Astrocyte (in vitro differentiated cells and primary cell): ENCODE measurements around the gene RTTN. TPM values are rescaled to one million over a fixed set of nuclear protein-coding genes. Genes with fewer than 3 reads are reported as not detected.

Experiments
- DNase-seq: peaks from one replicate; pipeline ENCODE4 v3.0.0-alpha.2; 2010; ENCODE audit warnings: low read depth
- FAIRE-seq: peaks from 2 replicates; lab custom pipeline; 2011; peaks lifted over from hg19 to GRCh38; lab: Jason Lieb, UNC
- H2AFZ ChIP-seq: 2 replicates; pipeline ENCODE4 v1.6.0; 2012; ENCODE audit warnings: low read depth, low read length, inconsistent platforms
- H3K27ac ChIP-seq: 2 replicates; pipeline ENCODE4 v1.5.1; 2011; ENCODE audit warnings: low read depth, low read length, inconsistent platforms
- H3K27me3 ChIP-seq: 2 replicates; pipeline ENCODE4 v1.6.0; 2011; ENCODE audit warnings: low read length, inconsistent platforms; ENCODE audit not compliant: insufficient read depth
- H3K36me3 ChIP-seq: 2 replicates; pipeline ENCODE4 v1.5.1; 2011; ENCODE audit warnings: low read length, inconsistent platforms; ENCODE audit not compliant: insufficient read depth
- H3K4me1 ChIP-seq: 2 replicates; pipeline ENCODE4 v1.5.1; 2011; ENCODE audit warnings: low read length, inconsistent platforms; ENCODE audit not compliant: insufficient read depth
- H3K4me2 ChIP-seq: 2 replicates; pipeline ENCODE4 v1.6.0; 2012; ENCODE audit warnings: low read length, inconsistent platforms
- H3K4me3 ChIP-seq: 2 replicates; pipeline ENCODE4 v1.5.1; 2011; ENCODE audit warnings: low read depth, mild to moderate bottlenecking, low read length, inconsistent platforms; ENCODE audit not compliant: insufficient read depth
- H3K79me2 ChIP-seq: 2 replicates; pipeline ENCODE4 v1.6.0; 2012; ENCODE audit warnings: mild to moderate bottlenecking, low read length, inconsistent platforms; ENCODE audit not compliant: insufficient read depth
- H3K9ac ChIP-seq: 2 replicates; pipeline ENCODE4 v1.6.0; 2012; ENCODE audit warnings: mild to moderate bottlenecking, low read length, inconsistent platforms
- H3K9me3 ChIP-seq: 2 replicates; pipeline ENCODE4 v1.5.1; 2012; ENCODE audit warnings: low read depth, mild to moderate bottlenecking, low read length, inconsistent platforms; ENCODE audit not compliant: insufficient read depth
- H4K20me1 ChIP-seq: 2 replicates; pipeline ENCODE4 v1.6.0; 2012; ENCODE audit warnings: low read length, inconsistent platforms; ENCODE audit not compliant: insufficient read depth
- H3K27ac Mint-ChIP-seq: one replicate; pipeline ENCODE4 v1.8.0; 2021; ENCODE audit warnings: mild to moderate bottlenecking, mixed read lengths; ENCODE audit not compliant: unreplicated experiment
- H3K27me3 Mint-ChIP-seq: one replicate; pipeline ENCODE4 v1.8.0; 2021; ENCODE audit warnings: low read depth, mixed read lengths; ENCODE audit not compliant: unreplicated experiment
- H3K36me3 Mint-ChIP-seq: one replicate; pipeline ENCODE4 v1.8.0; 2021; ENCODE audit warnings: low read depth, mixed read lengths; ENCODE audit not compliant: unreplicated experiment
- H3K4me1 Mint-ChIP-seq: one replicate; pipeline ENCODE4 v1.8.0; 2021; ENCODE audit warnings: low read depth, mixed read lengths; ENCODE audit not compliant: unreplicated experiment
- H3K4me3 Mint-ChIP-seq: one replicate; pipeline ENCODE4 v1.8.0; 2021; ENCODE audit warnings: mild to moderate bottlenecking, moderate library complexity, mixed read lengths; ENCODE audit not compliant: unreplicated experiment
- H3K9me3 Mint-ChIP-seq: one replicate; pipeline ENCODE4 v1.8.0; 2021; ENCODE audit warnings: mild to moderate bottlenecking, mixed read lengths; ENCODE audit not compliant: unreplicated experiment
- CTCF ChIP-seq: IDR thresholded peaks from 2 replicates; pipeline ENCODE4 v1.5.1; 2011; ENCODE audit warnings: low read depth, mild to moderate bottlenecking, inconsistent platforms, low read length, moderate library complexity; ENCODE audit not compliant: insufficient read depth
- EZH2 ChIP-seq: IDR thresholded peaks from 2 replicates; pipeline ENCODE4 v1.6.1; 2012; ENCODE audit warnings: mild to moderate bottlenecking, low read length, inconsistent platforms; ENCODE audit not compliant: insufficient read depth
- total RNA-seq: library from RNA; stranded (reverse); gene quantifications from 2 replicates; pipeline ENCODE4 v1.2.1, GENCODE V29; 2021

The RTTN gene
- total RNA-seq, 1 donor from 2014 or later, result 6.3 TPM

- H3K9ac ChIP-seq, result peak overlapping the region; percentile 40
- peak; percentile 97 for FAIRE-seq
- no peak overlapping the region for H3K4me3 ChIP-seq
- peaks cover 16% of the 10 kb centered on the region for H3K4me1 Mint-ChIP-seq
- H3K79me2 ChIP-seq, result no peaks in the 10 kb centered on the region
- no peak overlapping the region for H2AFZ ChIP-seq
- H3K4me2 ChIP-seq, result peak overlapping the region; percentile 47
- H3K4me3 Mint-ChIP-seq, result no peak overlapping the region
- peak; percentile 94 for DNase-seq
- H3K36me3 ChIP-seq, result no peaks in the 10 kb centered on the region
- no peaks in the 10 kb centered on the region for H3K9me3 Mint-ChIP-seq
- H4K20me1 ChIP-seq, result no peaks in the 10 kb centered on the region
- H3K27ac Mint-ChIP-seq, result peak overlapping the region; percentile 71
- H3K27me3 Mint-ChIP-seq, result no peaks in the 10 kb centered on the region
- no peaks in the 10 kb centered on the region for H3K9me3 ChIP-seq
- peak overlapping the region; percentile 72 for H3K27ac ChIP-seq
- H3K4me1 ChIP-seq, result peaks cover 9% of the 10 kb centered on the region
- H3K27me3 ChIP-seq, result no peaks in the 10 kb centered on the region
- no peaks in the 10 kb centered on the region for H3K36me3 Mint-ChIP-seq
- no peak for TF ChIP-seq EZH2
- no peak for TF ChIP-seq CTCF
Measured at GRCh38 chr18:70132999-70133398, 72.5 kb downstream of the RTTN start.

- no peak overlapping the region for H3K9ac ChIP-seq
- Mint-ChIP-seq H3K4me3 (no peak overlapping the region), H3K27me3 (no peaks in the 10 kb centered on the region), H3K36me3 (no peaks in the 10 kb centered on the region), H3K27ac (no peak overlapping the region), H3K9me3 (no peaks in the 10 kb centered on the region), H3K4me1 (peaks cover 9% of the 10 kb centered on the region)
- TF ChIP-seq EZH2 (no peak), CTCF (no peak)
- no peak overlapping the region for H2AFZ ChIP-seq
- no peaks in the 10 kb centered on the region for H3K27me3 ChIP-seq
- peaks cover 7% of the 10 kb centered on the region for H3K4me1 ChIP-seq
- H4K20me1 ChIP-seq, result no peaks in the 10 kb centered on the region
- H3K27ac ChIP-seq, result no peak overlapping the region
- H3K79me2 ChIP-seq, result no peaks in the 10 kb centered on the region
- H3K4me2 ChIP-seq, result no peak overlapping the region
- H3K4me3 ChIP-seq, result no peak overlapping the region
- DNase-seq, result no peak
- FAIRE-seq, result no peak
- no peaks in the 10 kb centered on the region for H3K9me3 ChIP-seq
- H3K36me3 ChIP-seq, result no peaks in the 10 kb centered on the region
Measured at GRCh38 chr18:70128271-70128670, 77.2 kb downstream of the RTTN start.

GRCh38 chr18:70127359-70127758, 78.1 kb downstream of the RTTN start:
- Histone ChIP-seq H3K36me3 (no peaks in the 10 kb centered on the region), H3K79me2 (no peaks in the 10 kb centered on the region), H3K4me2 (no peak overlapping the region), H3K9ac (no peak overlapping the region), H3K4me1 (no peaks in the 10 kb centered on the region), H3K27ac (no peak overlapping the region), H3K9me3 (no peaks in the 10 kb centered on the region), H2AFZ (no peak overlapping the region), H3K27me3 (no peaks in the 10 kb centered on the region), H3K4me3 (no peak overlapping the region), H4K20me1 (no peaks in the 10 kb centered on the region)
- Mint-ChIP-seq H3K27ac (no peak overlapping the region), H3K4me1 (no peaks in the 10 kb centered on the region), H3K27me3 (no peaks in the 10 kb centered on the region), H3K4me3 (no peak overlapping the region), H3K9me3 (no peaks in the 10 kb centered on the region), H3K36me3 (no peaks in the 10 kb centered on the region)
- no peak for DNase-seq
- TF ChIP-seq CTCF, result no peak
- no peak for TF ChIP-seq EZH2
- no peak for FAIRE-seq
